Mucosa of descending colon (tissue), 3 donors: ENCODE data around the gene TEX13A. TPM values are rescaled to one million over a fixed set of nuclear protein-coding genes. Genes with fewer than 3 reads are reported as not detected.

Experiments
- ATAC-seq: fragments of 200-7000 bp; cut with Tn5 transposase; one replicate; pipeline ENCODE4 v1.9.1; 2020; ENCODE audit warnings: mild to moderate bottlenecking, moderate library complexity
- DNase-seq, 3 donors: peaks; one replicate each; pipeline ENCODE4 v3.0.0-alpha.2; 2020
- H3K36me3 ChIP-seq: fragments of 200-600 bp; one replicate; pipeline ENCODE4 v1.8.0; 2021; ENCODE audit warnings: low read depth, mild to moderate bottlenecking
- H3K4me1 ChIP-seq: fragments of 200-600 bp; one replicate; pipeline ENCODE4 v1.8.0; 2021; ENCODE audit warnings: low read depth, mild to moderate bottlenecking
- H3K4me3 ChIP-seq: fragments of 200-600 bp; one replicate; pipeline ENCODE4 v1.8.0; 2021; ENCODE audit warnings: mild to moderate bottlenecking
- H3K9me3 ChIP-seq: fragments of 200-600 bp; one replicate; pipeline ENCODE4 v1.8.0; 2021; ENCODE audit warnings: mild to moderate bottlenecking
- CTCF ChIP-seq: fragments of 200-600 bp; IDR thresholded peaks from one replicate; pipeline ENCODE4 v1.8.0; 2022; ENCODE audit warnings: antibody characterized with exemption, mild to moderate bottlenecking
- intact Hi-C, 2 donors: fragments of 100-400 bp; cut with DNase I in 1 of 2; cut with micrococcal nuclease in 1 of 2; formaldehyde crosslinking; loops; one replicate each; pipeline versions ENCODE4 v1.11.0 to v1.11.1; 2022; cut with DNase I, micrococcal nuclease
- total RNA-seq, 3 donors: library from RNA; stranded (reverse); fragmentation: NEBNext Ultra II Directional in 2 of 3; extraction: Animal tissue kit (Norgen Biotek cat#: 25700) in 2 of 3; gene quantifications; one replicate each; pipeline versions ENCODE4 v1.2.1 to v1.2.4, GENCODE V29; 2021 to 2023
- donor health status: DM: no; HTN: no; CAD: no; lungs with moderate emphysema.
- donor health status: DM: no; HTN: no; CAD: no.
- donor health status: DM: no; HTN: yes; CAD: no.

TEX13A gene
- total RNA-seq, 3 donors from 2014 or later, result not detected

- ATAC-seq (no peak), DNase-seq (no peak)
- no peaks in the 10 kb centered on the region for H3K36me3 ChIP-seq
- TF ChIP-seq CTCF, result no peak
- H3K4me1 ChIP-seq, result no peaks in the 10 kb centered on the region
- H3K4me3 ChIP-seq, result no peak overlapping the region
- no peaks in the 10 kb centered on the region for H3K9me3 ChIP-seq
- intact Hi-C loops, result no loop called here
Observed at GRCh38 chrX:105228602-105229001, 8.1 kb upstream of the TEX13A start.

- intact Hi-C loops, result no loop called here
- no peak for TF ChIP-seq CTCF
- H3K9me3 ChIP-seq, result no peaks in the 10 kb centered on the region
- no peaks in the 10 kb centered on the region for H3K36me3 ChIP-seq
- H3K4me3 ChIP-seq, result no peak overlapping the region
- DNase-seq, result no peak
- no peaks in the 10 kb centered on the region for H3K4me1 ChIP-seq
- no peak for ATAC-seq
Observed at GRCh38 chrX:105226499-105226898, 6.0 kb upstream of the TEX13A start.

GRCh38 chrX:105221374-105221773 is 880 bp upstream of the TEX13A start:
- DNase-seq (no peak), ATAC-seq (no peak)
- TF ChIP-seq CTCF, result no peak
- intact Hi-C loops, result no loop called here
- H3K9me3 ChIP-seq, result no peaks in the 10 kb centered on the region
- H3K36me3 ChIP-seq, result no peaks in the 10 kb centered on the region
- no peak overlapping the region for H3K4me3 ChIP-seq
- H3K4me1 ChIP-seq, result no peaks in the 10 kb centered on the region

GRCh38 chrX:105219454-105220401 is 766 bp downstream of the TEX13A start:
- ATAC-seq, result no peak
- intact Hi-C loops, result no loop called here

GRCh38 chrX:105211066-105211575 is 9.4 kb downstream of the TEX13A start:
- ATAC-seq, result no peak
- Histone ChIP-seq H3K36me3 (no peaks in the 10 kb centered on the region), H3K4me1 (no peaks in the 10 kb centered on the region), H3K9me3 (no peaks in the 10 kb centered on the region), H3K4me3 (no peak overlapping the region)
- DNase-seq, result no peak
- intact Hi-C loops, result no loop called here
- TF ChIP-seq CTCF, result no peak

More at GRCh38 chrX:105219454-105220401, 766 bp downstream of the TEX13A start:
- Histone ChIP-seq H3K36me3 (no peaks in the 10 kb centered on the region), H3K9me3 (no peaks in the 10 kb centered on the region), H3K4me3 (no peak overlapping the region), H3K4me1 (no peaks in the 10 kb centered on the region)
- TF ChIP-seq CTCF, result no peak
- peak in 1 of 3 donors; percentile 29 for DNase-seq
